Stimulated activated CD8-positive, alpha-beta memory T cell treated with anti-CD3 and anti-CD28 coated beads, Interleukin-7, amount 100 ng/mL, for 24 hours (primary cell): ENCODE measurements around the gene FAM228A.
"Not testable (repeated sequence)": the region's sequence is repeated elsewhere in the genome, so short reads cannot be mapped to it uniquely, and the experiment has no call there.

Source experiments
- DNase-seq: peaks from one replicate; pipeline ENCODE4 v3.0.0-alpha.2; 2020; ENCODE audit warnings: low read depth

FAM228A gene

DNA sequence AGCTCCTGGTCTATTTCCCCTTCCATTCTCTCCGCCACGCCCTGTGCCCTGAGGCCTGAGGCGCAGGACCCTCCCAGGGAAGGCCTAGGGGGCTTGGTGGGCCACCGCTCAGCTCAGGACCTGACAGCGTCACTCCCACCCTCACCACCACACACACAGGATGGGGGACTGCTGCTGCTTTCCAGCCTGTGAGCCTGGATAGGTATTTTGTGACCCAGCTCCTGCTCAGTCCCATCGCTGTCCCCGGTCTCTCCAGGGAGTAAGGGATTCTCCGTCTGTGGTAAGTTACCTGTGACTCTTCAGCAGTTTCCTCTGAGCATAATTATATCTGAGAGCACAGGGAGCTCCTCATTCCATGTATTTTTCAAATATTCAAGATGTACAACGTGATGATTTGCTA, 16.3 kb downstream of the FAM228A start:
- DNase-seq: no peak

DNA sequence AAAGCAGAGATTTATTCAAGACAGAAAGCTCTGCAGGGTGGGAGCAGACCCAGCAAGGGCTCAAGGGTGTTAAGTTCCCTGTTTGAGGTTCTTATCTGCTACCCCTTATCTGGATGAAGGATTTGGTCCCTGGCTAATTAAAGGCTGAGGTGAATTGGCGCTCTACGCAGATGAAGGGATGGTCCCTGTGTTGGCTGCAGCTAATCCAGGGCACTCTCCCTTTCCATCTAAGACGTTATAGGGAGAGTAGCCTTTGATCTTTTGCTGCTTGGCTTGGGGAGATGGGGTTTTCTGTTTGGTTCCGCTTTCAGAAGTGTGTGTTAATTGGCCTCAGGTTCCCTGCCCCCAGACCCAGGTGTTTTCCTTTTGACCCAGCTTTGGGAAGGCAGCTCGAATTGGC, 17.0 kb downstream of the FAM228A start:
- DNase-seq: no peak

DNA sequence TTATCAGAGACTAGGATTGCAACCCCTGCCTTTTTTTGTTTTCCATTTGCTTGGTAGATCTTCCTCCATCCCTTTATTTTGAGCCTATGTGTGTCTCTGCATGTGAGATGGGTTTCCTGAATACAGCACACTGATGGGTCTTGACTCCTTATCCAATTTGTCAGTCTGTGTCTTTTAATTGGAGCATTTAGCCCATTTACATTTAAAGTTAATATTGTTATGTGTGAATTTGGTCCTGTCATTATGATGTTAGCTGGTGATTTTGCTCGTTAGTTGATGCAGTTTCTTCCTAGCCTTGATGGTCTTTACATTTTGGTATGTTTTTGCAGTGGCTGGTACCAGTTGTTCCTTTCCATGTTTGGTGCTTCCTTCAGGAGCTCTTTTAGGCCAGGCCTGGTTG, 22.4 kb downstream of the FAM228A start:
- DNase-seq: not testable (repeated sequence)

DNA sequence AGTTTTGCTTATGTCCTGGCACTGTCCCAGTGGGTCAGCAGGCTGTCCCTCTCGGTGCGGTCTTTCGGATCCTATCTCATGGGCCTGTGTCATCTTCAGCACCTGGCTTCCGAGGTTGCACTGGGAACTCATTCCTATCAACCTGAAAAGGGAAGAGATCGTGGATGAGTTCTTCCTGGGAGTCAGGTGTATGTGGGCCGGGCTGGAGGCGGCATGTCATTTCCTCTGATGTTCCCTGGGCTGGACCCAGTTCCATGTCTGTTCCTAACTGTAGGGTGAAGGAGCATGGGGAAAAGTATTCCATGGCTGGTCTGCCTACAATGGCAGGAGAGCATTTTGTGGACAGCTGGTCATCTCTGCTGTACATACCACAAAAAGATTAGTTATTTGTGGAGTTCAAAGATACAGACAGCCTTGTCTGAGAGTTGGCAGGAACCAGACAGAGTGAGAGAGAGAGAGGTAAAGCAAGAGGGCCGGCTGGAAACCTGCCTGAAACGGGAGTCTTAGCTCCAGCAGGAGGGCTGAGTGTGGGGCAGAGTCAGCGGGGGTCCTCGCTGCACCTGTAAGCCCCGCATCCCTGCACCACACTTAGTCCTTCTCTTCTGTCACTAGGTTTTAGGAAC, 25.2 kb downstream of the FAM228A start:
- no peak for DNase-seq

DNA sequence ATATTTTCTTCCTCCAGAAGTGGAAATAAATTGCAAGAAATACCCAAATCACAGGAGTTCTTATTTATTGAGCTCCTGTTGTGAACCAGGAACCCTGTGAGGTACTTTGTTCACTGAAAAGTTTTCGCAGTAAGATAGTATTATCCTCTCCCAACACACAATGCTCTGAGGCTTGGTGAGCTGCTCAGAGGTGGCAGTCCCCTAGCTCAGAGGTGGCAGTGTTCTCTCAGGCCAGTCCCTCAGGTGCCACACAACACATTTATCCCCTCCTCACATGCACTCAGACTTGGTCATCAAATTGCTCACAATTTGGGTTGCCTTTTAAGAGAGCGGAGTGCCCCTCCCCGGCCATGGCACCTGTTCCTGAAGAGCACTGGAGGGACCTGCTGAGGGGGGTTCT, 25.9 kb downstream of the FAM228A start:
- DNase-seq: no peak

DNA sequence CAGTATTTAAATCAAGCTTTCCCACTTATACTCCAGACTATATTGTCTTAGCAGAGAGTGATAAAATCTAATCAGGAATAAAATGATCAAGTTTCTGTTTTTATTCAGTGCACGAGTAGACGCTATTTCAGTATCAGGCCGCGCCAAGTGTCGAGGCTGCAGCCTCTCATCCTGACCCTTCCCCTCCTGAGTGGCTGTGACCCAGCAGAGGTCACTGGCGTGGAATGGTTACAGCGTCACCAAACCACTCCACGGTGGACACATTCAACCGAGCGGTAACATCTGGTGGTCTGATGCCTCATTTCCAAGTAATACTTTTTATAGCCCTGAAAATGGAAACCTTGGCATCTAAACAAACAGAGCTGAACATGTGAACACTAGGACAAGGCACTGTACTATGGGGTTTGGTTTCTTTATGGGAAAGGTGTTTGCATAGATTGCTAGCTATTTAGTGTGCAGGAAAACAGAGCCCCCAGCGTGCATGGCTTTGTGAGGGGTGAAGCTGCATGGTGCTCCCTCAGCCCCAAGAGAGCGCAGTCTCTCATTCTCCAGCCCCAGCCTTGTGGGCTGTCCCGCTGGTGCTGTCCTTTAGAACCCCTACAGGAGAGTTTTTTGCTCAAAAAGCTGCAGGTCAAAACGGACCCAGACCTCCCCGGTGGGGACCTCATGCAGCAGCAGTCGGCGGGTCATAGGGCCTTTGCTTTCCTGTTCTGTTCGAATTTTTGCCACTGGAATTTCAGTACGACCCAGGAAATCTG, 28.4 kb downstream of the FAM228A start:
- DNase-seq: no peak

DNA sequence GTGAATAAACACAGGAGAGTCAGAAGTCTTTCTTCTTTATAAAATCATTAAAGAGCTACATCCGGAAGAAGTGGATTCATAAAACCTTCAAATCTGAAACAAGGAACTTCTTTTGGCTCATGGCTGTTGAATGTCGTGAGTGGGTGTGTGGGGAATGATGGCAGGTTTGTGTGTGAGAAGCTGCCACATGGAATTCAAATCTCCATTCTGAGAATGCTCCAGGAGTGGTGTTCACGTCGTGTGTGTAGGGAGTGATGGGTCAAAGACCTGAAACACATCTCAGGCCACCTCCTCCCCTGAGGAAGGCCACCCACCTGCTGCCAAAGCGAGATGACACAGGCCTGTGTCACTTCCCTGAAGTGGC, 28.9 kb downstream of the FAM228A start:
- no peak for DNase-seq

DNA sequence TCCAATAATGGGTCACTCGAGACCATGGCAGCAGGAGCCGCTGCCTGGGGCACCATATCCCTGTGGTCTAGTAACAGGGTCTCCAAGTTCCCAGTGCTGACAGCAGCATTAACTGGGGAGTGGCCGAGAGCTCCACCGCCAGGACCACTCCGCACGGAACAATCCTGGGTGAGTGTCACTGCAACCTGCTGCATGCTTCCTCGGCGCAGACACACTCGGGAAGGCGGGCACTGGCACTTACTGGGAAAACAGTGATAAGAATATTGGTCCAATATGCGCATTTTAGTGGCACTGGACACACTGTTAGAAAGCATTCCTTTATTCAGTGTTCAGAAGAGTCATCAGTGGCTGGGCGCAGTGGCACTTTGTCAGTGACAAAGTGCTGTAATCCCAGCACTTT, 29.7 kb downstream of the FAM228A start:
- DNase-seq: no peak

DNA sequence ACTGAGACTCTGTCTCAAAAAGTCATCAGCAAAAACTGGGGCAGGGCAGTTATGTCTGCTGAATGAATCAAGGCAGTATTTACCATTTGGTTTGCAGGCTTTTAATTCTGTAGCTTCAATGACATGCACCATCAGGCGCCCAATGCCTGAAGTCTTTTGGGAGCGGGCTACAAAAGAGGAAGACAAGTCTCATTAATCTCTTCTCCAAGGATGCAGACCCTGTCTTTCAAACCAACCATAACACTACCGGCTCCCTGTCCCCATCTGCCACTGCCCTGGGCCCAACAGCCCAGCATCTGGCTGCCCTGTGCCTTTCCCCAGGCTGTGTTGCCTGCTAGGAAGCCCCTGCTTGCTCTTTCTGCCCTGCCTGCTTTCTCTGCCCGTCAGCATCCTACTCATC, 30.3 kb downstream of the FAM228A start:
- no peak for DNase-seq

DNA sequence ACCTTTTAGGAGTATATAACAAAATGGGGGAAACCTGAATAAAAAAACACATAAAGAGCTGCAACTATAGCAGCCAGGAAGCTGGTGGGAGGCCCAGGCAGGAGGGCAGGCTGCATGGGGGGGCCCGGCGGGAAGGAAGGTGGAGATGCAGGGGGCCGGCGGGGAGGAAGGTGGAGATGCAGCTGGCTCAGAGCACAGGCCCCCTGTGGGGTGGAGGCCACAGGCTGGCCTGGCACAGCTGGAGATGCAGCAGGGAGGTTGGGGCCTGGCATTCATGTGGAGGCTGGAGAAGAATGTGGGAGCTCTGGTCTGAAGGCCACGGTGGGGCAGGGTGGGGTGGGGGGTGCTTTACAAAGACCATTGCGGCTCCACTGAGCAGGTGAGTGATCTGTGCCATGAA, 31.4 kb downstream of the FAM228A start:
- DNase-seq: no peak

DNA sequence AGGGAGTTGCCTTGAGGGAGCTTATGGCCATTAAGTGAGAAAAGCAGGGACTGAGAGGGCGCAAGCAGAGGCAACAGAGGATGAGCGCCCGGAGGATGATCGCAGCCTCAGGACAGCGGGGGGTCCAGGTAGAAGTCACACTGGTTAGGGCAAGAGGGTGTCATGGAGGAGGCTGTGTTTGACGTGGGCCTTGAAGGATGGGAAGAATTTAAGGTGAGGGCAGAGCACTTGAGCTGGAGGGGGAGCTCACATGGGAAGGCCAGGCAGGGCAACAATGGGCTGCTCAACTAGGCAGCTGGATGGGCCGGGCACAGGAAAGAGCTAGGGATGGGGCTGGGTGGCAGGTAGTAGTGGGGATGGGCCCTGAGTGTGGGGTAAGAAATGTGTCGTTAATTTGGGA, 31.9 kb downstream of the FAM228A start:
- no peak for DNase-seq

DNA sequence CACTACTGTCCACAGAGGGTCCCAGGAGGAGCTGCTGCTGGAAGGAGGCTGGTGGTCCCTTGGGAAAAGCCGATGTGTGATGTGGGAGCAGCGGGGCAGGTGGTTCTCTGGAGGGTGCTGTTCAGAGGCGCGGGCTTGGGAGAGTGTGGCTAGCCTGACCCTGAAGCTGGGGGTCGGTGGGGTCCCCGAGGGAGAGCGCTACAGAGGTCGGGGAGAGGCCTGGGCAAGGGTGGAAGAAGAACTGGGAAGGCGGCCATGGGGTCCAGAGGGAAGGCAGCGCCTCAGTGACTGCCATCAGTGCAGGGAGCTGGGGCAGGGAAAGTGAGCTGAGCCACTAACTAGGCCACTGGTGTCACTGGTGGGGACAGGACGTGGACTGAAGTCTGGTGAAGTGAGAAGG, 32.5 kb downstream of the FAM228A start:
- DNase-seq: no peak

DNA sequence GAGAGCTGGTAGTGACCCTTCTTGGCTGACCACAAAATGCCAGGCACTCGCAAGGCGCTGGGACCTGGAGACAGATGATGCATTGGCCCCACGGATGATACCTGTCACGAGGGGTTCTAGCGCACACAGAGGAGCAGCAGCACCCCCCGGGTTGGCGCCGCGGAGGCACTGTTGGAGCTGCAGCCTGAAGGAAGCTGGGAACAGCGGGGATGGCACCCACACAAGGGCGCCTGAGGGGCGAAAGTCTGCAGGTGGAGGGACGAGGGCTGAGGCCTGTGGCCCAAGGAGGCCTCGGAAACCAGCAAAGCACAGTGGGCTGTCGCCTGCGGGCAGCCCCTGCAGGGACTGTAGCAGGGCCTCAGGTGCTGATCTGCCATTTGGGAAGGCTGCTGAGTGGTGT, 33.6 kb downstream of the FAM228A start:
- DNase-seq: no peak

DNA sequence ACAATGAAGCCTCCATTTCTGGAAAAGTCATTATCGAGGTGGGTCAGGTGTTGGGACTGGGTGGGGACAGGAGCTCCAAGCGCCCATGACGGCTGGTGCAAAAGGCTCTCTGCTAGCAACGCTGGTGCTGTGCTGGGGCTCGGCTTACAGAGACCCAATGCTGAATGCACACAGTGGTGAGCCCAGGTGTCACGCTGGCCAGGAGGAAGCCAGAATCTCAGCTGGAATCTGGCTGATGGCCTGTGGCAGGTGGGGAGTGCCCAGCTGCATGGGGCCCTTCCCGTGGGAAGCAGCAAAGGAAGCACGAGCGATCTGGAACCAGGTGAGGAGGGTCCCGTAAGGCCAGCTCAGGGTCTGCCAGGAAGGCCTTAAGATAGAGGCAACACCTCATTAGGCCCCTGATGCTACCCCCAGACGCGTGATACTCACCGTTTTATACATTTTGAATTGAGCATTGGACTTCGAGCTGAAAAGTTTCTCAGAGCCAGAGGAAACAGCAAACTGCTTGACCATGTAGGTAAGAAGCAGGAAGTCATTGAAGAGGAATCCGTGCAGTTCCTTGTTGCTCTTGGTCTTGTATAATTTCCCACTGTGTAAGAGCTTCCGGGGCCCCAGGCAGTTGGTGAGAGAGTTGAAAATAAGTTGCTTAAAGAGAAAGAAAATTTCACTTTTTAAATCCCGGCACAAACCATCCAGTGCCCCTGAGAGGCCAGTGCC, 34.7 kb downstream of the FAM228A start:
- DNase-seq: no peak

DNA sequence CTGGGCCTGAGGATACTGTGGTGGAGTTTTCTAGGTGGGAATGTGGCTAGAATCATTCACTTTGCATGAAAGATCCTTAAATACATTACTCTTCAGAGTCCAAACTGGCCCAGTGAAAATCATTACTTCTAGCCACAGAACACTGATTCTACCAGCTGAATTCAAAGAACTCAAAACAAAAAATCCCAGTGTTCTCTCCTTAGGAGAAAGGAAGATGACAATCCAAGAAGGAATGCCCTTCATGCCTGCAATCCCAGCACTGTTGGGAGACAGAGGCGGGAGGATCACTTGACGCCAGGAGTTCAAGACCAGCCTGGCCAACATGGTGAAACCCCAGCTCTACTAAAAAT, 35.2 kb downstream of the FAM228A start:
- DNase-seq: no peak

DNA sequence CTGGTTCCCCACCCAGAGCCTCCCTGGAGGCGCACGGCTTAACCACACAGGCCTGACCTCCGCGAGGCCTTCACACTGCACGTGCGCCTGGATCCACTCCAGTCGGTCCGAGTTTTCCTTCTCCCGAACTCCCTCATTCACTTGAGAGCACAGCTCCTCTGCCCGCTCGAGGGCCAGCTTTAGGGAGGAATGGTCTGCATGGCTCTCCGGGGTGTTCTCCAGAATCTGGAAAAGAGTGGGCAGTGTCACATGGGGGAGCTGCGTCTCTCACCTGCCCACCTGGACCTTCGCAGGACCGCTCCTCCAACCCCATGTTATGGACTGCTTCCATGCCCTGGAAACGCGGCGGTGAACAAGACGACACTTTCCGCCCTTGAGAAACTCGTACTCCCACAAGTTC, 35.9 kb downstream of the FAM228A start:
- no peak for DNase-seq

DNA sequence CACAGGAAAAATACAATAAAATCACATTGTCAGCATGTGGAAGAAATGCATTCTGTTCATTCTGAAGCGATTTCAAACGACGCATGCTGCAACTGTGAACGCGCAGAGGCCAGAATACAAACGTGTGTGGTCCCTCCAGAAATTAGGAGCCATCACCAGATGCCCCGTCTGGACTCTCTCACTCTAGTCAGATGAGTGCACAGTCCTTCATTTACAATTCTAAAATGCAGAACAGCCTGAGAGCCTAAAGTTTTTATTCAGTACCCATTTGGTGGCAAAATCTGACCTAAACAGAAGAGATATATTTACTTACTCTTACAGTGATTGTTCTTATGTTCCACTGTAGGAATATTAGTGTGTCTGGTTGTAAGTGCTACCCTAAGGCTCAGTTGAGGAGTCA, 36.6 kb downstream of the FAM228A start:
- no peak for DNase-seq

DNA sequence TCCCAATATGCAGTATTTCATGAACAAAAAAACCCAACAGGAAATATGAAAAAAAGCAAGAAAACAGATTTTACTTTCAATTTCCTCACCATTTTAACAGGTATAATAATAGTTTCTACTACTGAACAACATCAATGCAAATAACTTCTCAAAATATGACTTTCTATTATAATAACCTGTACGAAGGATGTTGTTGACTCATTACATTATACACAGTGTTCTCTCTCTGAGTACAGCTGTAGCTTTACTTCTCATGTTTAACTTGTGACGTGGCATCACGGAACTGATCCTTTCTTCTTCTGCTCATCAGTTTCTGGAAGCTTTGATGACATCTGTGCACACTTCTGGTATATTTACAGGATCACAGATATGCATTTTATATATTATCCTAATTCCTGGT, 40.0 kb downstream of the FAM228A start:
- no peak for DNase-seq

DNA sequence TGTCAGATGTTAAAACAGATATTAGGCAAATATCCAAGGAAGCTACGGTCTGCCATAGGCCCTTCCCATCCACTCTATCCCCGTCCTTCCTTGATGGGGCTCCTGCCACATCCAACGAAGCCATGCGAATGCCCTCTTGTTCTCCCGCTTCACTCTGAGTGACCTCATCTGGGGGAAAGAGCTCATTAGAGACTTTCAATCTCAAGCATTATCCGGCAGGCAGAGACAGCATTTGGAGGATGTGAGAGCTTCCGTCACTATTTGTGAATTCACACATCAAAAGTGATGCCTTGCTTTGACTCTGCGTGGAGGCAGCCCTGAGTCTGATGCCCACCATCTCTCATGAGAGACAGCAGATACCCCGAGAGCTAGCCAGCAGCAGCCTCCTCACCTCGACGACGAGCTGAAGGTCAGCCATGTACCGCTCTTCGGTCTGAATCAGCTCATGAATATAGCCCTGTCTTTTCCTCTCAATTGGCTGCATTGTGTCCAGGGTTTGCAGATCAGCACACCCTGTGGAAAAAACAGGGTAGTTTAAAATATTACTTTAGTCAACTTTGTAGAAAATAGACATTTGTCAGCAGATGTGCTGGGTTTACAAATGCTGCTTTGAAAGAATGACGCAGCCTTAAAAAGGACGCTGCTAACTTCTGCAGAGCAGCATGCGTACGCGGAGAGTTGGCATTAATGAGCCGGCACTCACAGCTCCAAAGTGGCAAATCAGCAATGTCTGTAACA, 45.9 kb downstream of the FAM228A start:
- no peak for DNase-seq

DNA sequence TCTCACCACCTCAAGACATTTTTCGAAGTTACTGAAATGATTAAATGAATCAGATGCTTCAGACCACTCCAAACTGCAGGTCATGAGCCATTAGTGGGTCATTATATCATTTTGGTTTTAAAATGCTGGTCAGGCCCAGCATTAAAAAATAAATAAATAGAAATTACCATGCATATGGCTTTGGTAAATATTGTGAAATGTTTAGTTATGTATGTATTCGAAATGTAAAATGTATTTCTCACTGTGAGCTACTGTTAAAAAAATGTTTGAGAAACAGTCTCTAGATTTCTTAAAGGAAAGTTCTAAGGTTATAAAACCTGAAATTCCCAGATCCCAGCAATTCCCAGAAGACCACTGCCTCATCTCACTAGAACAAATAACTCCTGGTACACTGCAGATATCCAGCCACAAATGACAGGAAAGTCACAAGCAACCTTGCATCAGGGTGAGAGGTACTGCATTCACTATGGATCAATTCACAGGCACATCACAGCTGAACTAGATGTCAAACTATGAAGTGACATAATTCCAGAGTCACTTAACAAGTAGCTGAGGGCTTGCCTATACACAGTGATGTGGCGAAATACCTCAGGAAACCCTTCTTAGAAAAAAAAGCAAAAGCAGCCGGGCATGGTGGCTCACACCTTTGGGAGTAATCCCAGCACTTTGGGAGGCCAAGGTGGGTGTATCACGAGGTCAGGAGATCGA, 46.6 kb downstream of the FAM228A start:
- no peak for DNase-seq

DNA sequence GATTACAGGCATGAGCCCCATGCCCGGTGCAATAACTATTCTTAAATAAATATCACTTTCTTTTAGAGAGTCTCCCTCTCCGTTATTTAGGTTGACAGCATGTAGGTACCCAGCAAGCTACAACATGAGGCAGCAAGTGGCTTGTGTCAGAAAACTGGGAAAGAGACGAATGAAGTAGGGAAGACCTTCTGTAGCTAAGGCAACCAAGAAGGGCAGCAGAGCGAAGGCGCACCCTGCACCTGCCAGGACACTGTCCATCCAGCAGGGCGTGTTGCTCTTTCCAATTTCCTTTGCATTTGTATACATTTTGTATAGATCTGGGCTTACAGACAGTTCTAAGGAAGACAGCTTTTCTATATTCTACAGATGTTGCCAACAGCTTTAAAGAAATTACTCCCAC, 48.1 kb downstream of the FAM228A start:
- no peak for DNase-seq

DNA sequence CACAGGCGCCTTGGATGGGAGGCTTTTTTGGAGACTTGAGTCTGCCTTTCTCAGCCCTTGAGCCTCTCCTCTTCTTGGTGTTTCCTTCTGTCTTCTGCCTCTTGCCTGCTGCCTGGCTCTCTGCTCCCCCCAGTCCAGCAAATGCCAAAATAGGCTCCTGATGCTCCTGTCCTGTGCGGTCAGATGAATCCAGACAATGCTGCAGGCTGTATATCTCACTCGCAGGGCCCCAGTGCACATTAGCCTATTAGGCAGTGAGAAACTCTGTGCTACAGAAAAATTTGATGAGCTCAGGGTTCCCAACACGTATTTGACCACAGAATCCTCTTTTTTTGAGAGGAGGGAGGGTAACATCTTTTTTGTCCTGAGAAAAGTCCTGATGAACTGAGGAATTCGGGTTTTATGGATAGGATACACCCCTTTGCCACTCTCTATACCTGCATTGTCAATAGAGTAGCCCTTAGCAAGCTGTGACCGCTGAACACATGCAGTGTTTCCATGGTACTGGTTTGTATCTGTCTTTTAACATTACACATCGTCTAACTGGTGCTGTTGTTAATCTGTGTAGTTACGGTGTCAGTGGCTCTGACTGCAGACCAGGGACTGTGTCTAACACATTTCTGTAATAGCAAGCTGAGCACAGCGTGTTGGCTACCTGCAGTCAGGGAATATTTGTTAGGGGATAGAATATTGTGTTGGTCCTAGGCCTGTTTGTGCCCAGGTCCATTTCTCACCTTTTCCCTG, 50.8 kb downstream of the FAM228A start:
- no peak for DNase-seq
